Measurements from ENCODE around the gene PWWP3B.

PWWP3B gene

DNA sequence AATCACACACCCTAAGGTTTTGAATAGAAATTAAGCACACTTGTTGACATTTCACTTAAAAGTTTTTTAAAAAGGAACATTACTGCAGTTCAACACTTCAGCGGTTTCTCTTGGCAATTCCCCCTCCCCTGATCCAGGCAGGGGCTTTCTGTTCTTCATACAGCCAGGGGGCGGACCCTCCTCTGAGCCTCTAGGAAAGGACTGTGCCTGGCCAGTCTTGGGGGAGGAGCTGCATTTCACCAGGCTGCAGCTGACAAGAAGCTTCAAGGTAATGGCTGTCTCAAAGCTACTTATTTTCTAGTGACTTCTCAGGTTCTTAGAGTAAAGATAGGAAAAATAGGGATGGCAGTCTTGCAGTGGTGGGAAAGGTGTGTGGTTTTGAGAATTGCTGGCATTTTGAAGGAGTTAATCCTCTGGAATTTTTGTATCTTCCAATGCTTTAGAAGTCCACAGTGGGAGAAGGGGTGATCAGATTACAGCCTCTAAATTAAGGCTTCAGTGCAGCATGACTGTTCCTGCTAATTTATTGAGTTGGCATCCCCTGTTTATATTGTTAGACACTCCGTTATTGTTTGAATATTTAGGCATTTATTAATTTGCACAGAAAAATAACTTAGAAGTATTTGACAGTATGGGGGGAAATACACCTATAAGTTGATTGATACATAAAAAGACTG is 33.5 kb downstream of the PWWP3B start:
- H3K9ac ChIP-seq (ENCODE audit: low read length), result no peak overlapping the region
- H3K36me3 ChIP-seq (ENCODE audit: control insufficient read depth, insufficient read depth, low read length), result no peaks in the 10 kb centered on the region
- H3K9me3 ChIP-seq (ENCODE audit: control insufficient read depth, low read length), result no peaks in the 10 kb centered on the region
- H3K4me3 ChIP-seq (ENCODE audit: low read length), result no peak overlapping the region
- no peaks in the 10 kb centered on the region for H3K4me1 ChIP-seq (ENCODE audit: control insufficient read depth, insufficient read depth, low read length)
- no peaks in the 10 kb centered on the region for H3K27me3 ChIP-seq (ENCODE audit: control insufficient read depth, insufficient read depth, low read length)

GRCh38 chrX:106203315-106203714 is 35.2 kb downstream of the PWWP3B start:
- H3K4me3 ChIP-seq (ENCODE audit: low read length), result no peak overlapping the region
- no peaks in the 10 kb centered on the region for H3K27me3 ChIP-seq (ENCODE audit: control insufficient read depth, insufficient read depth, low read length)
- H3K36me3 ChIP-seq (ENCODE audit: control insufficient read depth, insufficient read depth, low read length), result no peaks in the 10 kb centered on the region
- H3K4me1 ChIP-seq (ENCODE audit: control insufficient read depth, insufficient read depth, low read length), result no peaks in the 10 kb centered on the region
- H3K9ac ChIP-seq (ENCODE audit: low read length), result no peak overlapping the region
- no peaks in the 10 kb centered on the region for H3K9me3 ChIP-seq (ENCODE audit: control insufficient read depth, low read length)

DNA sequence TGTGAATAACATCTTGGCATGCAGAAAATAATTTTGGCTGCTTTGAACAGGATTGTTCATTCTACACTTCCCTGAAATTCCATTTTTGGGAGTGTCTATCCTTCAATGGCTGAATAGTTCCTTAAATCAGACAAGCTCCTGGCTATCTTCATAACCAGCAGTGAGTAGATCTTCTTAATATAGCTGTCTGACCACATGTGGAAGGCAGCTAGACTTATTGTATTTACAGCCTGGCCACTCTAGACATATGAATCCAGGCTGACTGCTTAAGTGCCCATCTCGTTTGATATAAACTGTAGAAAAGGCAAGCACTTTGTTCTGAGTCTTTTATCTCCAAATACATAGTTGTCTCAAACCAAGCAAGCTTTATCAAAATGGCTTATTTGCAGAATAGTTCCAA is 40.0 kb downstream of the PWWP3B start:
- no peak overlapping the region for H3K9ac ChIP-seq (ENCODE audit: low read length)
- no peaks in the 10 kb centered on the region for H3K9me3 ChIP-seq (ENCODE audit: control insufficient read depth, low read length)
- H3K4me1 ChIP-seq (ENCODE audit: control insufficient read depth, insufficient read depth, low read length), result no peaks in the 10 kb centered on the region
- H3K4me3 ChIP-seq (ENCODE audit: low read length), result no peak overlapping the region
- H3K27me3 ChIP-seq (ENCODE audit: control insufficient read depth, insufficient read depth, low read length), result no peaks in the 10 kb centered on the region
- no peaks in the 10 kb centered on the region for H3K36me3 ChIP-seq (ENCODE audit: control insufficient read depth, insufficient read depth, low read length)

All from mucosa of stomach (tissue), 1 donor.